Measurements from ENCODE around the gene RPL32. TPM values are rescaled to one million over a fixed set of nuclear protein-coding genes. Genes with fewer than 3 reads are reported as not detected.

RPL32 gene
- total and polyA plus RNA-seq, 9 of the 15 experiments (the other 6 are each of a cell fraction or from before 2014, with no cell fraction given) = 2,738 to 6,200 (median 4,286) TPM

GRCh38 chr3:12810013-12810780, 31.2 kb downstream of the RPL32 start (continued):
- TF ChIP-seq SREBF2 (CRISPR knock-in tag; IDR thresholded peaks at IDR 0.05) (no peak), CHCHD3 (CRISPR knock-in tag; IDR thresholded peaks at IDR 0.05) (0 out of 2 replicates have a peak, but pooled peaks have one; percentile 35), ZNF444 (CRISPR knock-in tag; IDR thresholded peaks at IDR 0.05) (no peak), XRCC5 (IDR thresholded peaks at IDR 0.05; ENCODE audit: low read depth, low read length) (no peak), MYNN (IDR thresholded peaks at IDR 0.05) (peak; percentile 65; the same call in 1 of the 2 replicates), MYNN (CRISPR knock-in tag; IDR thresholded peaks at IDR 0.05) (no peak), PHF8 (IDR thresholded peaks at IDR 0.05; ENCODE audit: borderline replicate concordance, low read length) (peak; percentile 83; the same call in 1 of the 2 replicates), KDM4B (IDR thresholded peaks at IDR 0.05; ENCODE audit: borderline replicate concordance in 2 of 2, low read depth in 1 of 2) (no peak), E2F3 (CRISPR knock-in tag; IDR thresholded peaks at IDR 0.05) (no peak), HMG20B (CRISPR knock-in tag; IDR thresholded peaks at IDR 0.05) (no peak), GTF2B (IDR thresholded peaks at IDR 0.05; ENCODE audit: extremely low read depth, insufficient read length) (no peak)
- TF ChIP-seq, protein P1, sequence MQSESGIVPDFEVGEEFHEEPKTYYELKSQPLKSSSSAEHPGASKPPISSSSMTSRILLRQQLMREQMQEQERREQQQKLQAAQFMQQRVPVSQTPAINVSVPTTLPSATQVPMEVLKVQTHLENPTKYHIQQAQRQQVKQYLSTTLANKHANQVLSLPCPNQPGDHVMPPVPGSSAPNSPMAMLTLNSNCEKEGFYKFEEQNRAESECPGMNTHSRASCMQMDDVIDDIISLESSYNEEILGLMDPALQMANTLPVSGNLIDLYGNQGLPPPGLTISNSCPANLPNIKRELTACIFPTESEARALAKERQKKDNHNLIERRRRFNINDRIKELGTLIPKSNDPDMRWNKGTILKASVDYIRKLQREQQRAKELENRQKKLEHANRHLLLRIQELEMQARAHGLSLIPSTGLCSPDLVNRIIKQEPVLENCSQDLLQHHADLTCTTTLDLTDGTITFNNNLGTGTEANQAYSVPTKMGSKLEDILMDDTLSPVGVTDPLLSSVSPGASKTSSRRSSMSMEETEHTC (IDR thresholded peaks at IDR 0.05) = no peak
- TF ChIP-seq, protein P2, sequence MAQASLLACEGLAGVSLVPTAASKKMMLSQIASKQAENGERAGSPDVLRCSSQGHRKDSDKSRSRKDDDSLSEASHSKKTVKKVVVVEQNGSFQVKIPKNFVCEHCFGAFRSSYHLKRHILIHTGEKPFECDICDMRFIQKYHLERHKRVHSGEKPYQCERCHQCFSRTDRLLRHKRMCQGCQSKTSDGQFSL (CRISPR knock-in tag; IDR thresholded peaks at IDR 0.05) = peak; percentile 70
- TF ChIP-seq, protein P2 (tag; IDR thresholded peaks at IDR 0.05) = no peak
